ENCODE measurements around the gene MEGF11.
A peak's percentile ranks its signal among the peaks of the same experiment; 100 is the strongest.
"Not testable (repeated sequence)": the region's sequence is repeated elsewhere in the genome, so short reads cannot be mapped to it uniquely, and the experiment has no call there.

The MEGF11 gene

DNA sequence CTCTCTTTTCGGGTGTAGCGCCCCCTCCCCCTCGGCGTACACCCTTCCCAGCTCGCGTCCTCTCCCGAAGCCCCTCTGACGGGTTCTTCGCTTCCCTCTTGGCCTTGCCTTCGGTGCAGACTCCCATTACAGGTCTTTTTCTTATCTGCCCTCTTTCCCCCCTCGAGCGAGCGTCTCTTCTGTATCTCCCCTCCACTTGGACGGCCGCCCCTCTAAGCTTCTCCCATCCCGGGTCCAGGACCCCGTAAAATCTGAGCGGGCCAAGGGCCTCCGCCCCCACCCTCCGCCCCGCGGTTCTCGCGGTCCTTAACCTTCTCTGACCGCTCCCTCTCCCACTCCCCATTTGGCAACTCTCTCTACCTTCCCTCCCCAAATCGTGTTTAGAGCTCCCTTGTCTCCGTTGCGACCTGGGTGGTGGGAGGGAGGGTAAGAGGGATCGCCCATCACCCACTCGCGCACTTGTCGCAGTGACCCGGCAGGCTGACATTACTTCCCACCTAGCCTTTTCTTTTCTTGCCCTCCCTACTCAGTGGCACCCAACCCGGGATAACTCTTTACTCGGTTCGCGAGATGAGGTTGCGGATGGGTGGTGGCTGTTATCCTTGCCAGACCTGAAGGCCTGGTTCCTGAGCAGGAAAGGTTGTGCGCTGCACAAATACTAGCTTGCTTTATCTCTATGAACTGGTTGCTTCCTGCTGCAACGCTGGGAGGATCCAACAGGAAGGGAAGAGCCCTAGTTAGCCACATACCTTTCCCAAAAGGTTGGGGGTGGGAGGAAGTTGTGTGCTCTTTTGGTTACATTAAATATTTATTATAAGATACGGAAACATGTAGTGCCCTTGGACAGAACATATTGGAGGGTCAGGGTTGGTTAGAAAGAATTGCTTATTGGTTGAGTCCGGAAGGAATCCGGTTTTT, 383.3 kb downstream of the MEGF11 start:
- peak; percentile 49 for DNase-seq

DNA sequence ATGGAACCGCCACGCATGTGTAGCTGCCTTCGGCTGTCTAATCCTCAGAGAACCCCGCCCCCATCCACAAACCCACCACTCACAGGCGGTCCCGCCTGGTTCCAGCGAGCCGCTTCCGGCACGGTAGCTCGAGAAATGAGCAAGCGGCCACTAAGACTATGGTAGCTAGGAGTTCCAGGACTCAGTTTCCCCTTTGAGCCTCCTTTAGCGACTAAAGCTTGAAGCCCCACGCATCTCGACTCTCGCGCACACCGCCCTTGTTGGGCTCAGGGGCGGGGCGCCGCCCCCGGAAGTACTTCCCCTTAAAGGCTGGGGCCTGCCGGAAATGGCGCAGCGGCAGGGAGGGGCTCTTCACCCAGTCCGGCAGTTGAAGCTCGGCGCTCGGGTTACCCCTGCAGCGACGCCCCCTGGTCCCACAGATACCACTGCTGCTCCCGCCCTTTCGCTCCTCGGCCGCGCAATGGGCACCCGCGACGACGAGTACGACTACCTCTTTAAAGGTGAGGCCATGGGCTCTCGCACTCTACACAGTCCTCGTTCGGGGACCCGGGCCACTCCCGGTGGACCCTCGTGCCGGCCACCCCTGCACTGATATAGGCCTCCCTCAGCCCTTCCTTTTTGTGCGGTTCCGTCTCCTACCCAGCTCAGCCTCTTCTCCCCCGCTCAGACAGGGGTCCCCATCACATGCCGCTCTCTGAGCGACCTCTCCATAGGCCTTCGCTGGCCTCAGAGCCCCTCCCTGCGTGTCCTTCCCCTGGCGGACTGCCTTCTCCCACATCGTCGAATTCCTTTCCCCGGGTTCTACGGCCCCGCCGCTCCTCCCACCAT, 384.2 kb downstream of the MEGF11 start, which contains the start of gene RAB11A:
TSS of gene RAB11A (plus strand) at position 366 of the 828 bp plus-strand sequence. CDS start at position 461, 95 bp downstream.
- peak; percentile 89 for DNase-seq

DNA sequence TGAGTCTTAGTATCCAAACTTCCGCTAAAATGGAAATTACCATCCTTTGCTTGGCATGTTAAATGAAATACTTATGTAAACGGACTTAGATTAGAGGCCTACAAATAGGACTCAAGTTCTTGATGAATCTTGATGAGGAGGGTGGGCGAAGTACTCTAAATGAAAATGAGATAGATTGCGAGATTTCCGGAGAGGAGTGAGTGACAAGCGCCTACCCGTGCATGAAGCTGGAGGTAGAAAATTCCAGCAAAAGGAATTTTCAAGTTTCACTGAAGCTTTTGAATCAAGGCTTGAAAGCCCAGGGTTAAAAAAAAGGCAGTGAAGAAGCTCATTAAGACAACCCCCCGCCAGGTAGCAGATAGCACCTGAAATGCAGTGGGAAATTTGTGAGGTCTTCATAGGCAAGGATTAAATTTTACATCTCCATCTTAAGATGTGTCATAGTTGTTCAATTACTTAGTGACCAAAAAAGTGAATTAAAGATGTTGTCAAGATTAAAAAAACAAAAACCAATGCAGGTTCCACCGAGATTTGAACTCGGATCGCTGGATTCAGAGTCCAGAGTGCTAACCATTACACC, 384.9 kb downstream of the MEGF11 start:
- no peak for DNase-seq

DNA sequence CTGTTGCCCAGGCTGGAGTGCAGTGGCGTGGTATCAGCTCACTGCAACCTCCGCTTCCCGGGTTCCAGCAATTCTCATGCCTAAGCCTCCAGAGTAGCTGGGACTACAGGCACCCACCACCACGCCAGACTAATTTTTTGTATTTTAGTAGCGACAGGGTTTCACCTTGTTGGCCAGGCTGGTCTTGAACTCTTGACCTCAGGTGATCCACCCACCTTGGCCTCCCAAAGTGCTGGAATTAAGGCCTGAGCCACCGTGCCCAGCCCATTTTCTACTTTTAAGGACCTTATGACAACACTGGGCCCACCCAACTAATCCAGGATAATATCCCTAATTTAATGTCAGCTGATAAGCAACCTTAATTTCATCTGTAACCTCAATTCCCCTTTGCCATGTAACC, 385.6 kb downstream of the MEGF11 start:
- DNase-seq, result not testable (repeated sequence)

DNA sequence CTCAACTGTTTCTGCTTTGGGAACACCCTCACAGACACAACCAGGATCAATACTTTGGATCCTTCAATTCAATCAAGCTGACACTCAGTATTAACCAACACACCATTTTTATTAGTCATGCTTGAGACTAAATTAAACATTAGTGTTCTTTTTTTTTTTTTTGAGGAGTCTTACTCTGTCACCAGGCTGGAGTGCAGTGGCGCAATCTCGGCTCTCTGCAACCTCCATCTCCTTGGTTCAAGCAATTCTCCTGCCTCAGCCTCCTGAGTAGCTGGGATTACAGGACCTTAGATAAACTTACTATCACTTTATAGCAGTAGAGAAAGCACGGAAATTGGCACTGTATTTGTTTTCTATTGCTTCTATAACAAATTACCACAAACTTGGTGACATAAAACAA, 386.3 kb downstream of the MEGF11 start:
- no peak for DNase-seq

DNA sequence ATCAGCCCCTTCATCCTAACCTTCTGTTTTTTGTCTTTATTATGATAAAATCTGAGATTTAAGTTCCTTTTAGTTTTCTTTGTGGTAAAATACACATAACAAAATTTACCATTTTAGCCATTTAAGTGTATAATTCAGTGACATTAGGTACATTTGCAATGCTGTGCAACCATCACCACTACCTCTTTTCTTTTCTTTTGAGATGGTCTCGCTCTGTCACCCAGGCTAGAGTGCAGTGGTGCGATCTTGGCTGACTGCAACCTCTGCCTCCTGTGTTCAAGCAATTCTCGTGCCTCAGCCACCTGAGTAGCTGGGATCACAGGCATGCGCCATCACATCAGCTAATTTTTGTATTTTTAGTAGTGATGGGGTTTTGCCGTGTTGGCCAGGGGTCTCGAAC, 390.4 kb downstream of the MEGF11 start:
- no peak for DNase-seq

DNA sequence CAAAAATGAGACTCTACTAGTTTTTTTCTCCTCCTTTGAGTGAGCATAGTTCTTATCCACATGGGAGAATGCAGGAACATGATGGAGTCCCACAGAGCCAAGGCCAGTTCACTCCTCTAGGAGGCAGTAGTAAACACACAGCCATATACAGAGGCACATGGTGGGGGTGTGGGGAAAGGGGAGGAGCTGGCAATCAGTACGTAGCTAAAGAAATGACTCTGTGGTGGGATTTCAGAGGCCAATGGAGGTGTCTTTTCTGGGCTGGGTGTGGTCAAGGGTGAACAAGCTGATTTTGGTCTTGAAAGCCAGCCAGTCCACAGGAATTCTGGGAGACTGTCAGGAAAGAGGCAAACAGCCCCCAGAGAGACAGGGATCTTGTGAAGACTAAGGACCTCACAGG, 390.9 kb downstream of the MEGF11 start:
- DNase-seq, result no peak

DNA sequence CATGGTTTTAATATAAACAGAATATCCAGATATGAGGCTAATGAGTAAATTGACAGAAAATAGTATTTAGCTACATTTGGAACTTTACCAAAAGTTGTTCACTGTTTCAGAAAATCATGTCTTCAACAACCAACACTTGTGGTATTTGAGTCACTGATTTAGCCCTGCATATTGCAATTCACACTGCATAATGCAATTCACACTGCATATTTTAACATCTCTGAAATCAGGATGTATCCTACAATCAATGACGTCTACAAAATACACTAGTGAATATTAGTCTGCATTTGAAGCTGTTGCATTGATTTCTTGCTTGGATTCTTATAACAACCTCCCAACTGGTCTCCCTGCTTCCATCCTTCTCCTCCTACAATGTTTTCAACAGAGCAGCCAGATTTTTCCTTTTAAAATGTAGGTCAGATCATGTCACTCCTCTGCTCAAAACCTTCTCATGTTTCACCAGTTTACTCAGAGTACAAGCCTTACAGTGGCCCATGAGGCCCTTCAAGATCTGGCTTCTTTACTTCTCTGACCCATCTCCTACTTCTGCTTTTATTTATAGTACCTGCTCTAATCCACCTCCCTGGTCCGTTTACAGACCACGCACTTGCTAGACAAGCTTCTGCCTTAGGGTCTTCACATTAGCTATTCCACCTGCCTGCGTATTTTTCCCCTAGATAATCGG, 395.7 kb downstream of the MEGF11 start:
- DNase-seq, result no peak

DNA sequence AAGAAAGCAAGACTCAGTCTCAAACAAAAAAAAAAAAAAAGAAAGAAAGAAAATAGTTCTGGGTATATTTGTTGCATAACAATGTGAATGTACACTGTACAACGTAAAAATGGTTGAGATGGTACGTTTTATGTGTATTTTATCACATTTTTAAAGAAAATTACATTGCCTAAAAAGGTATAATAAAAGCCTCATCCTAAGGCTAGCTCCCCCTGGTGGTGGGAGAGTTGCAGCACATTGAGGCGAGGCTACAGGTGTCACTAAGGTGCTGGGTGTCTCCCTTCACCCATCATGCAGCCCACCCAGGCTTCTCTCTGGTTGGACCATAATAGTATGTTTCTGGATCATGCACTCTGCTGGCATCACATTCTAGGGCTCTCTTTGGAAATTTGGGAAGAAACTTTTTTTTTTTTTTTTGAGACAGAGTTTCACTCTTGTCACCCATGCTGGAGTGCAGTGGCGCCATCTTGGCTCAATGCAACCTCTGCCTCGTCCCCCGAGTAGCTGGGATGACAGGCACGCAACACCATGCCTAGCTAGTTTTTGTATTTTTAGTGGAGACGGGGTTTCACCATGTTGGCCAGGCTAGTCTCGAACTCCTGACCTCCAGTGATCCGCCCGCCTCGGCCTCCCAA, 396.6 kb downstream of the MEGF11 start:
- no peak for DNase-seq

DNA sequence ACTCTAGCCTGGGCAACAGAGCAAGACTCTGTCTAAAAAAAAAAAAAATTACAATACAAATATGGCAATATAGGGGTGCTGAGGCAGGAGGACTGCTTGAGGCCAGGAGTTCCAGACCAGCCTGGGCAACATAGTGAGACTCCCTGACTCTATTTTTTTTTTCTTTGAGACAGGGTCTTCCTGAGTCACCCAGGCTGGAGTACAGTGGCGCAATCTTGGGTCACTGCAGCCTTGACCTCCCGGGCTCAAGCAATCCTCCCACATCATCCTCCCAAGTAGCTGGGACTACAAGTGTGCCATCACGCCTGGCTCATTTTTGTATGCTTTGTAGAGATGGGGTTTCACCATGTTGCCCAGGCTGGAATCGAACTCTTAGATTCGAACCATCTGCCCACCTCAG, 401.6 kb downstream of the MEGF11 start:
- no peak for DNase-seq

DNA sequence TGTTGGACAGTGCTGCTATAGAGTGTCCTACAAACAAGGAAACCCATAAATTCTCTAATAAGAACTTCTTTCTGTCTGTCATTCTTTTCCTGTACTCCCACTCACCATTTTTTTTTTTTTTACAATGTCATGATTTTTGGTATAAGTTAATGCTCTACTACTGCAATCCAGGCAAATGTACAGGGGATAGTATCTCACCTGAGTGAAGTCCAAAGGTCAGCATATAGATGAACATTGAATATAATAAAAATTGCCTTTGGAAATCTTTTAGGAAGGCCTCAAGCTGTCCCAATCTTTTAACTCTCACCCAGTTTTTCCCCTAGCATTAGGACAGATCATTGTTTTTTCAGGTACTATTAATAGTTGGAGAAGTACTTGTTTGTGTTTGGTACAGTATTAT, 405.6 kb downstream of the MEGF11 start:
- no peak for DNase-seq

DNA sequence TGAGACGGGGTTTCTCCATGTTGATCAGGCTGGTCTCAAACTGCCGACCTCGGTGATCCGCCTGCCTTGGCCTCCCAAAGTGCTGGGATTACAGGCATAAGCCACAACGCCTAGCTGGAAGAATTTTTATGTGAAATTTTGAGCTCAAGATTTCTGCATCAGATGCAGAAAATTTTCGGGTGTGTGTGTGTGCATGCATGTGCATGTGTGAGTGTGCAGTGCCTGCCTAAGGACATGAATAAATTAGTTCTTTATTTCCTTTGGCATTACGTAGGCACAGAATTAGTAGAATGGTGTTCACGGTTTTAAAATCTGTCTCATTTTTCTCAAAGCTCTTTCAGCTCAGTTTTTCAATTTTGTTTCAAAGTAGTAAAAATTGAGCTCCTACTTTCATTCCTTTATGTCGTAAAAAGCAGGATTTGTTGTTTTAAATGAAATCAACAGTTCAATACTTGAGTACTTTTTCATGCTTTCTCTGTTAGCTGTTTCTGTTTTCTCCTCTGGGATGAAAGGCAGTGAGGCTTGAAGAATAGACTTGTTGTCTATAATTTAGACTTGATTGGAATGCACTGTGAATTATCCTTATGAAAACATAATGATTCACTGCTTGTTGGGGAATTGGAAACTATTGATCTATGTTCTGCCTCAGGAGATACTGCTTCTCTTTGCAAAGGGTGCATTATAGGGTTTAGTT, 407.6 kb downstream of the MEGF11 start:
- peak; percentile 28 for DNase-seq
